Kidney (tissue), 14 donors: ENCODE results near the gene INKA1. TPM values are rescaled to one million over a fixed set of nuclear protein-coding genes. Genes with fewer than 3 reads are reported as not detected.

Source experiments
- DNase-seq, 5 donors: peaks; one replicate each; pipeline ENCODE4 v3.0.0-alpha.2; 2013 to 2020
- FAIRE-seq: peaks from 2 replicates; lab custom pipeline; 2012; peaks lifted over from hg19 to GRCh38; lab: Jason Lieb, UNC
- H3K27ac ChIP-seq, 2 donors: one replicate each; pipeline ENCODE4 v1.7.0; 2013; ENCODE audit warnings: low read depth in 2 of 2, low read length in 2 of 2, inconsistent platforms in 1 of 2
- H3K27me3 ChIP-seq: one replicate; pipeline ENCODE4 v1.7.1; 2013; ENCODE audit warnings: low read length, inconsistent platforms; ENCODE audit not compliant: control insufficient read depth, insufficient read depth
- H3K36me3 ChIP-seq, 3 donors: one replicate each; pipeline versions ENCODE4 v1.7.0 to v1.7.1; 2013; ENCODE audit warnings: low read length in 3 of 3, control low read depth in 1 of 3, inconsistent platforms in 1 of 3; ENCODE audit not compliant: insufficient read depth in 3 of 3, control insufficient read depth in 2 of 3
- H3K4me1 ChIP-seq, 3 donors: one replicate each; pipeline versions ENCODE4 v1.7.0 to v1.7.1; 2013; ENCODE audit warnings: low read length in 3 of 3, inconsistent platforms in 1 of 3, low read depth in 1 of 3; ENCODE audit not compliant: control insufficient read depth in 2 of 3, insufficient read depth in 2 of 3
- H3K4me3 ChIP-seq, 3 donors: one replicate each; pipeline versions ENCODE4 v1.7.0 to v1.8.1; 2013; ENCODE audit warnings: low read length in 3 of 3, control low read depth in 1 of 3, inconsistent platforms in 1 of 3
- H3K9ac ChIP-seq, 3 donors: one replicate each; pipeline versions ENCODE4 v1.7.0 to v1.7.1; 2013; ENCODE audit warnings: low read length in 3 of 3, control low read depth in 1 of 3, inconsistent platforms in 1 of 3
- H3K9me3 ChIP-seq, 3 donors: one replicate each; pipeline versions ENCODE4 v1.7.0 to v1.7.1; 2013; ENCODE audit warnings: low read length in 3 of 3, control low read depth in 1 of 3, inconsistent platforms in 1 of 3; ENCODE audit not compliant: control insufficient read depth in 2 of 3, insufficient read depth in 1 of 3
- intact Hi-C: fragments of 100-400 bp; cut with DNase I; formaldehyde crosslinking; loops from one replicate; pipeline ENCODE4 v1.11.1; 2022
- polyA plus RNA-seq: library from polyadenylated mRNA; stranded (reverse); fragments of 350-450 nt; fragmentation: Illumina TruSeq; extraction: RNeasy Lipid Tissue Mini Kit (QIAGEN cat#74804); gene quantifications from one replicate; pipeline ENCODE4 v1.2.3, GENCODE V29; 2014; ENCODE audit warnings: low read depth, low replicate concordance; ENCODE audit not compliant: insufficient read depth
- total RNA-seq: library from RNA; stranded (reverse); fragmentation: NEBNext Ultra II Directional; extraction: Animal tissue kit (Norgen Biotek cat#: 25700); gene quantifications from one replicate; pipeline ENCODE4 v1.2.1, GENCODE V29; 2021
- TF ChIP-seq, protein P1 (sequence below): IDR thresholded peaks from 3 replicates; pipeline ENCODE4 v1.5.1; 2012; ENCODE audit warnings: mild to moderate bottlenecking, moderate library complexity, borderline replicate concordance; ENCODE audit not compliant: insufficient read depth; ENCODE audit errors: extremely low read depth
- donor health status: control.
- donor health status: control.
- donor health status: control.
- donor health status: control.
- donor health status: control.
- donor health status: DM: yes; HTN: yes; CAD: no.
- donor health status: Normal renal cell carcinoma (clear cell type).

Gene INKA1
- total and polyA plus RNA-seq, 2 donors from 2014 or later, result 6.3 to 9.1 TPM

DNA sequence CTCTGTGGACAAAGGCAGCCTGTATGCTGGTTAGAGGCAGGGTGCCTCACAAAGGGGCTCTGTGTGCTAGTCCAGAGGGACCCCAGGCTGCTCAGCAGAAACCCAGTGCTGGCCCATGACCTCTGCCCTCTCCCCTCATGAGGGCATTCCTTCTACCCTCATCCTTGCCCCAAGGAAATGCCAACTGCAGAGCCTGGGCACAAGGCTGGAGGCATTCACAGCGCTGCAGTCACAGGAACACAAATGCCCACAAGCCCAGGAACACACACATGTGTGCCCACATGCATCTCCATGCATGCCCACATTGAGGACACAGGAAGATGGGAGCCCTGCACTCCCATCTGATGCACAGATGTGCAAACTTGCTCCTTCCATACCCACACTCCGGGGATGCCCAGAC is 3.8 kb downstream of the INKA1 start:
- Histone ChIP-seq H3K36me3 (peaks cover 0 to 13% (median 4%) of the 10 kb centered on the region in 3 donors), H3K4me1 (peaks cover 4 to 59% (median 4%) of the 10 kb centered on the region in 3 donors), H3K4me3 (no peak overlapping the region), H3K27me3 (no peaks in the 10 kb centered on the region), H3K27ac (no peak overlapping the region), H3K9me3 (no peaks in the 10 kb centered on the region), H3K9ac (no peak overlapping the region)
- TF ChIP-seq, protein P1, sequence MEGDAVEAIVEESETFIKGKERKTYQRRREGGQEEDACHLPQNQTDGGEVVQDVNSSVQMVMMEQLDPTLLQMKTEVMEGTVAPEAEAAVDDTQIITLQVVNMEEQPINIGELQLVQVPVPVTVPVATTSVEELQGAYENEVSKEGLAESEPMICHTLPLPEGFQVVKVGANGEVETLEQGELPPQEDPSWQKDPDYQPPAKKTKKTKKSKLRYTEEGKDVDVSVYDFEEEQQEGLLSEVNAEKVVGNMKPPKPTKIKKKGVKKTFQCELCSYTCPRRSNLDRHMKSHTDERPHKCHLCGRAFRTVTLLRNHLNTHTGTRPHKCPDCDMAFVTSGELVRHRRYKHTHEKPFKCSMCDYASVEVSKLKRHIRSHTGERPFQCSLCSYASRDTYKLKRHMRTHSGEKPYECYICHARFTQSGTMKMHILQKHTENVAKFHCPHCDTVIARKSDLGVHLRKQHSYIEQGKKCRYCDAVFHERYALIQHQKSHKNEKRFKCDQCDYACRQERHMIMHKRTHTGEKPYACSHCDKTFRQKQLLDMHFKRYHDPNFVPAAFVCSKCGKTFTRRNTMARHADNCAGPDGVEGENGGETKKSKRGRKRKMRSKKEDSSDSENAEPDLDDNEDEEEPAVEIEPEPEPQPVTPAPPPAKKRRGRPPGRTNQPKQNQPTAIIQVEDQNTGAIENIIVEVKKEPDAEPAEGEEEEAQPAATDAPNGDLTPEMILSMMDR, result no peak
- FAIRE-seq, result no peak
- intact Hi-C loops, result no loop called here
- no peak for DNase-seq

DNA sequence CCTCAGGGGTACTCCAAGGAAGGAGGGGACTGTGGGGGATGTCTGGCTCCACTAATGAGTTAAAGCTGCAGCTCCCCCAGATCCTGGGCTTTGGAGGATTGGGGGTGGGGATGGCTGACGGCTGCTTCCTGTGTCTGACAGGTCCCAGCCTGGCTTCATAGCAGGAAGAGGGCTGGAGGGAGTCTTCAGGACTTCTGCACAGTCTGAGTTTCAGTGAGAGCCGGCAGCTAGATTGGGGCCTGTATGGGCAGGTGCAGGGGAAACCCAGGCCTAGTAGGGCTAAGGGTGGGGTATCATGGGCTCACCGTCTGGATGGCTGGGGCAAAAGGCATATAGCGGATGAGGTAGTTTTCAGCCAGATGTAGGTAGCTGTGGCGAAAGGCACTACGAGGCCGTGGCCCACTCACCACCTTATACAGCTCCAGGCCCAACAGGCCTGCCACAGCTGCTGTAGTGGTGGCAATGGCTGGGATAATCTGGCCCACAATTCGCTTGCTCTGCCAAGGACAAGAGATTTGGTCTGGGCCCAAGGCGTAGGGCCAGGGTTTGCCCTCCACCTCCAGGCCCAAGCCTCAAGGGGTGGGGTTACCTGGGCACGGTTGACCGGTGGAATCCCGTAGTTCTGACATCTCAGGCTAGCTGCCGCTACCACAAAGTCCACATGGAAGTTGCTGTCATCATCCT is 4.5 kb downstream of the INKA1 start:
- TF ChIP-seq, protein P1, result no peak
- Histone ChIP-seq H3K9me3 (no peaks in the 10 kb centered on the region), H3K4me3 (no peak overlapping the region), H3K27ac (peak overlapping the region in 1 of 2 donors; percentile 57), H3K4me1 (peaks cover 4 to 63% (median 4%) of the 10 kb centered on the region in 3 donors), H3K9ac (no peak overlapping the region), H3K27me3 (no peaks in the 10 kb centered on the region), H3K36me3 (peaks cover 0 to 13% (median 6%) of the 10 kb centered on the region in 3 donors)
- DNase-seq (peak in 4 of 5 donors; percentile 65 to 89 (median 67)), FAIRE-seq (no peak)
- intact Hi-C loops, result no loop called here

GRCh38 chr3:49812916-49813496 is 9.9 kb downstream of the INKA1 start:
- Histone ChIP-seq H3K4me3 (peak overlapping the region; percentile 49 to 79 (median 66)), H3K4me1 (peaks cover 0 to 34% (median 7%) of the 10 kb centered on the region in 3 donors), H3K9ac (peak overlapping the region; percentile 7 to 91 (median 83)), H3K27ac (peak overlapping the region; percentile 63 to 85), H3K27me3 (no peaks in the 10 kb centered on the region), H3K9me3 (no peaks in the 10 kb centered on the region), H3K36me3 (peaks cover 0 to 13% (median 6%) of the 10 kb centered on the region in 3 donors)
- FAIRE-seq, result no peak
- TF ChIP-seq, protein P1, result no peak
- no peak for DNase-seq
- intact Hi-C loops, result no loop called here
